Lower leg skin (tissue), 3 donors: ENCODE results near the gene NIBAN1.

Experiments used
- POLR2A ChIP-seq, 2 donors: fragments of 450-650 bp; IDR thresholded peaks; one replicate each; pipeline ENCODE4 v1.6.1; 2016 to 2017; ENCODE audit warnings: antibody characterized with exemption in 2 of 2, mild to moderate bottlenecking in 1 of 2, moderate library complexity in 1 of 2
- TF ChIP-seq, protein P1 (sequence below), 3 donors: fragments of 450-650 bp; IDR thresholded peaks; one replicate each; pipeline ENCODE4 v1.5.1; 2016; ENCODE audit warnings: antibody characterized with exemption in 3 of 3, mild to moderate bottlenecking in 3 of 3, moderate library complexity in 2 of 3

DNA sequence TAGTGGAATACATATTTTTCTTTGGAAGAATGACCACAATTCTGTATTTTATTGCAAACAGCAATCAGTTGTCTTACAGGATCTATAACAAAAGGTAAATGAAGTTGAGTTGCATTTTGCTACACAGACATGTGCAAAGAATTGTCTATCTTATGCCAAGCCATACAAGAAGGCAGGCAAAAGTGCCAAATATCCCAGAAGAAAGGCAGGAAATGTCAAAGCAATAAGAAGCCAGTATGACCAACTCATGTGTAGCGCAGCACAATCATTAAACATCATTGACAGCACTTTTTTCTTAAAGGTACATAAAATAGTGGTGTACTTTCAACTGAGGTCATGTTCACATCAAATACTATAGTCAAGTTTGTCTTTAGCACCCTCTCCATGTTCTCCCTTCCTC lies 42.7 kb downstream of the NIBAN1 start:
- TF ChIP-seq, protein P1, sequence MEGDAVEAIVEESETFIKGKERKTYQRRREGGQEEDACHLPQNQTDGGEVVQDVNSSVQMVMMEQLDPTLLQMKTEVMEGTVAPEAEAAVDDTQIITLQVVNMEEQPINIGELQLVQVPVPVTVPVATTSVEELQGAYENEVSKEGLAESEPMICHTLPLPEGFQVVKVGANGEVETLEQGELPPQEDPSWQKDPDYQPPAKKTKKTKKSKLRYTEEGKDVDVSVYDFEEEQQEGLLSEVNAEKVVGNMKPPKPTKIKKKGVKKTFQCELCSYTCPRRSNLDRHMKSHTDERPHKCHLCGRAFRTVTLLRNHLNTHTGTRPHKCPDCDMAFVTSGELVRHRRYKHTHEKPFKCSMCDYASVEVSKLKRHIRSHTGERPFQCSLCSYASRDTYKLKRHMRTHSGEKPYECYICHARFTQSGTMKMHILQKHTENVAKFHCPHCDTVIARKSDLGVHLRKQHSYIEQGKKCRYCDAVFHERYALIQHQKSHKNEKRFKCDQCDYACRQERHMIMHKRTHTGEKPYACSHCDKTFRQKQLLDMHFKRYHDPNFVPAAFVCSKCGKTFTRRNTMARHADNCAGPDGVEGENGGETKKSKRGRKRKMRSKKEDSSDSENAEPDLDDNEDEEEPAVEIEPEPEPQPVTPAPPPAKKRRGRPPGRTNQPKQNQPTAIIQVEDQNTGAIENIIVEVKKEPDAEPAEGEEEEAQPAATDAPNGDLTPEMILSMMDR (IDR thresholded peaks at IDR 0.05), result no peak
- TF ChIP-seq POLR2A (IDR thresholded peaks at IDR 0.05), result no peak
